Measurements from ENCODE around the gene C1QTNF9B. TPM values are rescaled to one million over a fixed set of nuclear protein-coding genes. Genes with fewer than 3 reads are reported as not detected.

C1QTNF9B gene
- total and polyA plus RNA-seq, 2 experiments from 2014 or later, result 0.27 to 0.28 TPM

GRCh38 chr13:23845105-23845725 lies 52.1 kb downstream of the C1QTNF9B start (continued):
- TF ChIP-seq, protein P1, sequence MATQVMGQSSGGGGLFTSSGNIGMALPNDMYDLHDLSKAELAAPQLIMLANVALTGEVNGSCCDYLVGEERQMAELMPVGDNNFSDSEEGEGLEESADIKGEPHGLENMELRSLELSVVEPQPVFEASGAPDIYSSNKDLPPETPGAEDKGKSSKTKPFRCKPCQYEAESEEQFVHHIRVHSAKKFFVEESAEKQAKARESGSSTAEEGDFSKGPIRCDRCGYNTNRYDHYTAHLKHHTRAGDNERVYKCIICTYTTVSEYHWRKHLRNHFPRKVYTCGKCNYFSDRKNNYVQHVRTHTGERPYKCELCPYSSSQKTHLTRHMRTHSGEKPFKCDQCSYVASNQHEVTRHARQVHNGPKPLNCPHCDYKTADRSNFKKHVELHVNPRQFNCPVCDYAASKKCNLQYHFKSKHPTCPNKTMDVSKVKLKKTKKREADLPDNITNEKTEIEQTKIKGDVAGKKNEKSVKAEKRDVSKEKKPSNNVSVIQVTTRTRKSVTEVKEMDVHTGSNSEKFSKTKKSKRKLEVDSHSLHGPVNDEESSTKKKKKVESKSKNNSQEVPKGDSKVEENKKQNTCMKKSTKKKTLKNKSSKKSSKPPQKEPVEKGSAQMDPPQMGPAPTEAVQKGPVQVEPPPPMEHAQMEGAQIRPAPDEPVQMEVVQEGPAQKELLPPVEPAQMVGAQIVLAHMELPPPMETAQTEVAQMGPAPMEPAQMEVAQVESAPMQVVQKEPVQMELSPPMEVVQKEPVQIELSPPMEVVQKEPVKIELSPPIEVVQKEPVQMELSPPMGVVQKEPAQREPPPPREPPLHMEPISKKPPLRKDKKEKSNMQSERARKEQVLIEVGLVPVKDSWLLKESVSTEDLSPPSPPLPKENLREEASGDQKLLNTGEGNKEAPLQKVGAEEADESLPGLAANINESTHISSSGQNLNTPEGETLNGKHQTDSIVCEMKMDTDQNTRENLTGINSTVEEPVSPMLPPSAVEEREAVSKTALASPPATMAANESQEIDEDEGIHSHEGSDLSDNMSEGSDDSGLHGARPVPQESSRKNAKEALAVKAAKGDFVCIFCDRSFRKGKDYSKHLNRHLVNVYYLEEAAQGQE (IDR thresholded peaks at IDR 0.05; ENCODE audit: unreplicated experiment), result no peak

- Histone ChIP-seq H3K27me3 (ENCODE audit: insufficient read depth) (no peaks in the 10 kb centered on the region), H2AFZ (no peak overlapping the region), H3K36me3 (ENCODE audit: insufficient read depth) (no peaks in the 10 kb centered on the region), H3F3A (replicated peaks; ENCODE audit: low read depth) (no peaks in the 10 kb centered on the region), H3K4me3 (no peak overlapping the region), H3K4me1 (ENCODE audit: insufficient read depth) (no peaks in the 10 kb centered on the region), H3K79me2 (replicated peaks; ENCODE audit: insufficient read depth) (no peaks in the 10 kb centered on the region), H3K4me2 (no peak overlapping the region), H4K20me1 (replicated peaks; ENCODE audit: insufficient read depth) (no peaks in the 10 kb centered on the region), H3K27ac (ENCODE audit: low read depth) (no peak overlapping the region), H3K9me2 (ENCODE audit: insufficient read depth) (no peaks in the 10 kb centered on the region)
- peaks cover 5% of the 10 kb centered on the region; the same call in 2 of the 3 replicates for H3K4me1 Mint-ChIP-seq
- H3K4me3 Mint-ChIP-seq, result no peak overlapping the region
- no peaks in the 10 kb centered on the region for H3K27me3 Mint-ChIP-seq (ENCODE audit: insufficient read depth, low read depth, poor library complexity)
- H3K36me3 Mint-ChIP-seq (ENCODE audit: low read depth), result no peaks in the 10 kb centered on the region
- TF ChIP-seq EZH2 (IDR thresholded peaks at IDR 0.05; ENCODE audit: low read depth, unreplicated experiment) (no peak), ZNF462 (CRISPR knock-in tag; IDR thresholded peaks at IDR 0.05) (no peak), ZNF331 (CRISPR knock-in tag; IDR thresholded peaks at IDR 0.05; ENCODE audit: low read depth) (no peak), POLR2AphosphoS5 (IDR thresholded peaks at IDR 0.05; ENCODE audit: low read depth) (no peak), ZNF114 (CRISPR knock-in tag; IDR thresholded peaks at IDR 0.05) (no peak), STAT1 (IDR thresholded peaks at IDR 0.05; ENCODE audit: unreplicated experiment) (no peak), JUNB (IDR thresholded peaks at IDR 0.05; ENCODE audit: unreplicated experiment) (no peak)
- TF ChIP-seq, protein P2, sequence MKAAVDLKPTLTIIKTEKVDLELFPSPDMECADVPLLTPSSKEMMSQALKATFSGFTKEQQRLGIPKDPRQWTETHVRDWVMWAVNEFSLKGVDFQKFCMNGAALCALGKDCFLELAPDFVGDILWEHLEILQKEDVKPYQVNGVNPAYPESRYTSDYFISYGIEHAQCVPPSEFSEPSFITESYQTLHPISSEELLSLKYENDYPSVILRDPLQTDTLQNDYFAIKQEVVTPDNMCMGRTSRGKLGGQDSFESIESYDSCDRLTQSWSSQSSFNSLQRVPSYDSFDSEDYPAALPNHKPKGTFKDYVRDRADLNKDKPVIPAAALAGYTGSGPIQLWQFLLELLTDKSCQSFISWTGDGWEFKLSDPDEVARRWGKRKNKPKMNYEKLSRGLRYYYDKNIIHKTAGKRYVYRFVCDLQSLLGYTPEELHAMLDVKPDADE (IDR thresholded peaks at IDR 0.05), result no peak
- TF ChIP-seq, protein P1 (IDR thresholded peaks at IDR 0.05; ENCODE audit: unreplicated experiment), result no peak
- no peaks in the 10 kb centered on the region for H3K9me3 Mint-ChIP-seq
- no peak overlapping the region; the same call in 1 of the 2 replicates for H3K27ac Mint-ChIP-seq
- no peak for DNase-seq (ENCODE audit: low spot score)
- ATAC-seq, result no peak
Observed at GRCh38 chr13:23844132-23844531, 53.2 kb downstream of the C1QTNF9B start.

All from GM23338 (cell line).